ENCODE results near the gene PIBF1. TPM values are rescaled to one million over a fixed set of nuclear protein-coding genes. Genes with fewer than 3 reads are reported as not detected.
A peak's percentile ranks its signal among the peaks of the same experiment; 100 is the strongest.

Gene PIBF1, protein sequence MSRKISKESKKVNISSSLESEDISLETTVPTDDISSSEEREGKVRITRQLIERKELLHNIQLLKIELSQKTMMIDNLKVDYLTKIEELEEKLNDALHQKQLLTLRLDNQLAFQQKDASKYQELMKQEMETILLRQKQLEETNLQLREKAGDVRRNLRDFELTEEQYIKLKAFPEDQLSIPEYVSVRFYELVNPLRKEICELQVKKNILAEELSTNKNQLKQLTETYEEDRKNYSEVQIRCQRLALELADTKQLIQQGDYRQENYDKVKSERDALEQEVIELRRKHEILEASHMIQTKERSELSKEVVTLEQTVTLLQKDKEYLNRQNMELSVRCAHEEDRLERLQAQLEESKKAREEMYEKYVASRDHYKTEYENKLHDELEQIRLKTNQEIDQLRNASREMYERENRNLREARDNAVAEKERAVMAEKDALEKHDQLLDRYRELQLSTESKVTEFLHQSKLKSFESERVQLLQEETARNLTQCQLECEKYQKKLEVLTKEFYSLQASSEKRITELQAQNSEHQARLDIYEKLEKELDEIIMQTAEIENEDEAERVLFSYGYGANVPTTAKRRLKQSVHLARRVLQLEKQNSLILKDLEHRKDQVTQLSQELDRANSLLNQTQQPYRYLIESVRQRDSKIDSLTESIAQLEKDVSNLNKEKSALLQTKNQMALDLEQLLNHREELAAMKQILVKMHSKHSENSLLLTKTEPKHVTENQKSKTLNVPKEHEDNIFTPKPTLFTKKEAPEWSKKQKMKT
- polyA plus RNA-seq (2012; ENCODE audit: insufficient read length, low read depth): 3.8 TPM

DNA sequence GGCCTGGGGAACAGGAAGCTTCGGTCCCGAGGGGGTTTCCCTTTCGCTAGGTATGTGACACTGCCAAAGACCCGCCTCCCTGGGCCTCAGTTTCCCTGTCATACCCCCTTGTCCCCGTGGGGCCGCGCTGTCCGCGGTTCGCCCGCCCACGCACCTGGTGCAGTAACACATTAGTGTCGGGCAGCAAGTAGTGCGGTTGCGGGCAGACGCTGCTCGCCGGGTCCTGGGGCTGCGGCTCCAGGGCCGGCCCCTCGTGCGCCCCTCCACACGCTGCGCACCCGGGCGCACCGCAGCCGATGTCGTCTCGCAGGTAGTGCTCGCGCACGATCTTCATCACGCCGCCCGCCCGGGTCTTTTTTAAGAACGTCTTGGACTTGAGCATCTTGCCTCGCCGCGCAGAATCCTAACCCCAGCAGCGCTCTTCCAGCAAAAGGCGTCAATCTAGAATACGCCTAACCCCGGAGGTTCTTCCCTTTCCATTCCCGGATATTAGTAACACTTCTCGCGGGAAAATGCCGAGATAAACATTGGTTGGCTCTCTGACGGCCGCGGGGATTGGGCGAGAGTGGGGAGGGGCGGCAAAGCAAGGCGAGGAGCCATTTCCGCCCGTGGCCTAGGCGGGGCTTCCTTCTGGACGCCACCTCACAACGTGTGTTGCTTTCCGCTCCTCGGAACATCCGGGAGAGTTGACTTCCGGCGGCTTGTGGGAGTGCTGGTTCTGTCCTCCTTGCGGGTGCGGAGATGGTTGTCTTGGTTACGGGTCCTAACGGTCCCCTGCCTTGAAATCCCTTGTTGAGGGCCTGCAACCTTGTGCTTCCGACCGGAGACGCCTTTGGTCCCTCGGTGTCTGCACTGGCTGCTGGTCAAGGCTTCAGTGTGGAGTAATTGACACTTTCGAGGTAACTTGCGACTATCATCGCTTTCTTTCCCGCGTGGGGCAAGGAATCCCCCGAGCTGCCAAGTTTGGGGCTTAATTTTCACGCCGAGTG is at the start of gene PIBF1, which contains the start of gene DIS3:
TSS of gene PIBF1 (plus strand) at position 683 of the 989 bp plus-strand sequence. CDS start 1,337 bp downstream, outside the sequence.
TSS of gene DIS3 (minus strand) at position 450 of the 989 bp plus-strand sequence. CDS start at position 382, 68 bp downstream.
- peak; percentile 72; the same call in 1 of the 2 replicates for TF ChIP-seq POLR2AphosphoS5 (IDR thresholded peaks at IDR 0.05; ENCODE audit: low read depth, low read length)
- TF ChIP-seq, protein P1, sequence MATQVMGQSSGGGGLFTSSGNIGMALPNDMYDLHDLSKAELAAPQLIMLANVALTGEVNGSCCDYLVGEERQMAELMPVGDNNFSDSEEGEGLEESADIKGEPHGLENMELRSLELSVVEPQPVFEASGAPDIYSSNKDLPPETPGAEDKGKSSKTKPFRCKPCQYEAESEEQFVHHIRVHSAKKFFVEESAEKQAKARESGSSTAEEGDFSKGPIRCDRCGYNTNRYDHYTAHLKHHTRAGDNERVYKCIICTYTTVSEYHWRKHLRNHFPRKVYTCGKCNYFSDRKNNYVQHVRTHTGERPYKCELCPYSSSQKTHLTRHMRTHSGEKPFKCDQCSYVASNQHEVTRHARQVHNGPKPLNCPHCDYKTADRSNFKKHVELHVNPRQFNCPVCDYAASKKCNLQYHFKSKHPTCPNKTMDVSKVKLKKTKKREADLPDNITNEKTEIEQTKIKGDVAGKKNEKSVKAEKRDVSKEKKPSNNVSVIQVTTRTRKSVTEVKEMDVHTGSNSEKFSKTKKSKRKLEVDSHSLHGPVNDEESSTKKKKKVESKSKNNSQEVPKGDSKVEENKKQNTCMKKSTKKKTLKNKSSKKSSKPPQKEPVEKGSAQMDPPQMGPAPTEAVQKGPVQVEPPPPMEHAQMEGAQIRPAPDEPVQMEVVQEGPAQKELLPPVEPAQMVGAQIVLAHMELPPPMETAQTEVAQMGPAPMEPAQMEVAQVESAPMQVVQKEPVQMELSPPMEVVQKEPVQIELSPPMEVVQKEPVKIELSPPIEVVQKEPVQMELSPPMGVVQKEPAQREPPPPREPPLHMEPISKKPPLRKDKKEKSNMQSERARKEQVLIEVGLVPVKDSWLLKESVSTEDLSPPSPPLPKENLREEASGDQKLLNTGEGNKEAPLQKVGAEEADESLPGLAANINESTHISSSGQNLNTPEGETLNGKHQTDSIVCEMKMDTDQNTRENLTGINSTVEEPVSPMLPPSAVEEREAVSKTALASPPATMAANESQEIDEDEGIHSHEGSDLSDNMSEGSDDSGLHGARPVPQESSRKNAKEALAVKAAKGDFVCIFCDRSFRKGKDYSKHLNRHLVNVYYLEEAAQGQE (IDR thresholded peaks at IDR 0.05; ENCODE audit: insufficient read depth in 1 of 2, low read depth in 2 of 2, low read length in 2 of 2): no peak
- TF ChIP-seq FOXP2 (optimal IDR thresholded peaks at IDR 0.05; ENCODE audit: borderline replicate concordance, extremely low read depth, extremely low read length, insufficient read depth): peak; percentile 94
- no peak; the same call in 1 of the 2 replicates for TF ChIP-seq SIN3A (IDR thresholded peaks at IDR 0.05; ENCODE audit: borderline replicate concordance, insufficient read depth, low read length)
- TF ChIP-seq TAF1 (IDR thresholded peaks at IDR 0.05; ENCODE audit: borderline replicate concordance, insufficient read depth, low read length): 0 out of 2 replicates have a peak, but pooled peaks have one; percentile 66

DNA sequence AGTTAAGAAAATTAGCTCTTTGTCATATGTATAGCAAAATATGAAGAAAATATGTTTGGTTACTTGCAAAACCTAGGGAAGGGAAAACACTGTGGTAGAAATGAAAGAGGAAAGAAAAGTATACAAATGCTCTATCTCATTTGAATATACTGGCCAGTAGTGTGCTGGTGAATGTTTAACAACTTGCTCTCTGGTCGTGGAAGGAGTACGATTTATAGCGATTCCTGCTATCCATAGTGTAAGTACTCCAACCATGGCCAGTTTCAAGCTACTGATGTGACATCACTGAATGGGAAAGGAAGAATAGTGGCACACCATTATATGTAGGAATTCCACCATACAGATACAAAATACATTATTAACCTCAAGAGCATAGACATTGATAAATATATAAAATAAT is 44.9 kb upstream of the PIBF1 start:
- TF ChIP-seq, protein P1 (IDR thresholded peaks at IDR 0.05; ENCODE audit: insufficient read depth in 1 of 2, low read depth in 2 of 2, low read length in 2 of 2): no peak
- TF ChIP-seq POLR2AphosphoS5 (IDR thresholded peaks at IDR 0.05; ENCODE audit: low read depth, low read length): no peak
- no peak for TF ChIP-seq SIN3A (IDR thresholded peaks at IDR 0.05; ENCODE audit: borderline replicate concordance, insufficient read depth, low read length)
- no peak for TF ChIP-seq FOXP2 (optimal IDR thresholded peaks at IDR 0.05; ENCODE audit: borderline replicate concordance, extremely low read depth, extremely low read length, insufficient read depth)
- no peak for TF ChIP-seq TAF1 (IDR thresholded peaks at IDR 0.05; ENCODE audit: borderline replicate concordance, insufficient read depth, low read length)

DNA sequence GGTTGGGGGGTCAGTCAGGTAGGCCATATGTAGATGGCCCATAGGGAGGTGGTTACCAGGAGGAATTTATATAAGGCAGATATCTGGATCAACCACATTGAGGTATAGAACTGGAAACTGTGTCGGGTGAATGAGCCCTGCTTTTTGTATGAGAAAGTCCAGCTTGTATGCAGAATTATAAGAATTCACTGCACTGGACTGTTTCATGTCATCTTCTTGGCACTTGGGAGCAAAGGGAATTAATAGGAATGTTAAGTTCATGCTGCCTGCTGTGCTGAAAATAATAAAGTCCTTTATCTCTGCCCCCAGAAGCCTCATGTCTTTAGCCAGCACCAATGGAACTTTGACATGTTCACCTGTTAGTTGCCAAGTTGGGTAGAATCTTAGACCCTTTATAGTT is 41.9 kb upstream of the PIBF1 start:
- TF ChIP-seq POLR2AphosphoS5 (IDR thresholded peaks at IDR 0.05; ENCODE audit: low read depth, low read length) (no peak), TAF1 (IDR thresholded peaks at IDR 0.05; ENCODE audit: borderline replicate concordance, insufficient read depth, low read length) (no peak), FOXP2 (optimal IDR thresholded peaks at IDR 0.05; ENCODE audit: borderline replicate concordance, extremely low read depth, extremely low read length, insufficient read depth) (no peak), SIN3A (IDR thresholded peaks at IDR 0.05; ENCODE audit: borderline replicate concordance, insufficient read depth, low read length) (no peak)
- TF ChIP-seq, protein P1 (IDR thresholded peaks at IDR 0.05; ENCODE audit: insufficient read depth in 1 of 2, low read depth in 2 of 2, low read length in 2 of 2): no peak

DNA sequence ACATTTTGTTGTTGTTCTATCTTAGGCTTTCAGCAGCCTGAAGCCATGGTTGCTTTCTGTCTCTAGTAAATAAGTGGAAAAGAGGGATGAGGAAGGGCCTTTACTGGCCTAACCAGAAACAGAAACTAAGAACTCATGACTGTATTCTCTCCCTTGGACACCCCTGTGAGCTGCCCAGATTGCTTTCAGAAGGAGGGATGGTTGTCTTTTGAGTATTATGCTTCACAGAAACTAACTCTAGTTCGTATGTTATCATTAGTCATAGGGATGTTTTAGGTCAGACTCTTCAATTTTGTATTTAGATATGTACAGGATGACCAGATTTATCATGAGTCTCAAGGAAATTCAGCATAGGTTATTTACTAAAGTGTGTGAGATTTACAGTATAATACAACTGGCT is 36.7 kb upstream of the PIBF1 start:
- TF ChIP-seq SIN3A (IDR thresholded peaks at IDR 0.05; ENCODE audit: borderline replicate concordance, insufficient read depth, low read length) (no peak), FOXP2 (optimal IDR thresholded peaks at IDR 0.05; ENCODE audit: borderline replicate concordance, extremely low read depth, extremely low read length, insufficient read depth) (no peak), POLR2AphosphoS5 (IDR thresholded peaks at IDR 0.05; ENCODE audit: low read depth, low read length) (no peak), TAF1 (IDR thresholded peaks at IDR 0.05; ENCODE audit: borderline replicate concordance, insufficient read depth, low read length) (no peak)

All from PFSK-1 (cell line).